Measurements from ENCODE around the gene PRKCA. TPM values are rescaled to one million over a fixed set of nuclear protein-coding genes. Genes with fewer than 3 reads are reported as not detected.

PRKCA gene
- total RNA-seq, 2 donors from 2014 or later, result 104 to 119 TPM

GRCh38 chr17:66629762-66630161 lies 327.3 kb downstream of the PRKCA start:
- DNase-seq (ENCODE audit: low spot score in 2 of 2) (no peak), ATAC-seq (no peak)
- H3K9me3 Mint-ChIP-seq, result no peaks in the 10 kb centered on the region
- H3K36me3 Mint-ChIP-seq, result peaks cover 0 to 3% of the 10 kb centered on the region in 2 donors
- H3K27ac Mint-ChIP-seq, result no peak overlapping the region

DNA sequence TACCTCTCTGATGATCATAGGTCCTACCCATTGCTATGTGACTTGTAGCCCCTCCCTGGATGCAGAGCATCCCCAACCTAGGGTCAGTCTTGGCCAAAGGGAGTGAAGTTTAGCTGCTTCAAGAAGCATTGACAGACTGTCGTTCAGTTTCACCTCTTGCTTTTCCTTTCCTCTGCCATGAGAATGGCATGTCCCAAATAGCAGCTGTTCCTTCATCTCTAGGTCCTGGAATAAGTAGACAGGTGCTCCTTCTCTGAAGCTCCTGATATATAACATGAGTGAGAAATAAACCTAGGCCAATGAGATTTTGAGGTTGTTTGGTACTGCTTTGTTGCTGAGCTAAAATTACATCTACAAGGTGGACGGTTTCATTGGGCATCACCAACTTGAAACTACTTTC lies 328.0 kb downstream of the PRKCA start:
- ATAC-seq (no peak), DNase-seq (ENCODE audit: low spot score in 2 of 2) (no peak)
- peaks cover 0 to 5% of the 10 kb centered on the region in 2 donors for H3K36me3 Mint-ChIP-seq
- no peaks in the 10 kb centered on the region for H3K9me3 Mint-ChIP-seq
- H3K27ac Mint-ChIP-seq, result no peak overlapping the region

- Mint-ChIP-seq H3K9me3 (no peaks in the 10 kb centered on the region), H3K36me3 (peaks cover 0 to 5% of the 10 kb centered on the region in 2 donors), H3K27ac (no peak overlapping the region)
- no peak for DNase-seq (ENCODE audit: low spot score in 2 of 2)
- ATAC-seq, result no peak
Measured at GRCh38 chr17:66630828-66631472, 328.5 kb downstream of the PRKCA start.

DNA sequence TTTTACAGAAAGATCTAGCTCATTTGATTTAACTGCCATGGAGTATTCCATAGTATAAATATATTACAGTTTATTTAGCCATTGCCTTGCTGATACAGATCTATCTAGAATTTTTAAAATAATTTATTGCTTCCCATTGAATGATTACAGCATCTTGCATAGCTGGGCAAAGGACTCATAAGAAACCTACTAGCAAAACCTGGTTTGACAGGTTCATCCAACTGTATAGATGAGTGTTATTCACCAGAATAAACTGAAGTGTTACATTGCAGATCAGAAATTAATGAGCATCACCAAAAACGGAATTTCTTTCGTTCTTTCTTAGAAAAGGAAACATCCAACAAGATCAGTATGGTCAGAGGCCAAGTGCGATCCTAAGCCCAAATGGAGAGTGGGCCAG lies 330.3 kb downstream of the PRKCA start:
- ATAC-seq, result peak in 1 of 2 donors; percentile 1
- Mint-ChIP-seq H3K27ac (peak overlapping the region; percentile 65 to 91), H3K9me3 (no peaks in the 10 kb centered on the region)

DNA sequence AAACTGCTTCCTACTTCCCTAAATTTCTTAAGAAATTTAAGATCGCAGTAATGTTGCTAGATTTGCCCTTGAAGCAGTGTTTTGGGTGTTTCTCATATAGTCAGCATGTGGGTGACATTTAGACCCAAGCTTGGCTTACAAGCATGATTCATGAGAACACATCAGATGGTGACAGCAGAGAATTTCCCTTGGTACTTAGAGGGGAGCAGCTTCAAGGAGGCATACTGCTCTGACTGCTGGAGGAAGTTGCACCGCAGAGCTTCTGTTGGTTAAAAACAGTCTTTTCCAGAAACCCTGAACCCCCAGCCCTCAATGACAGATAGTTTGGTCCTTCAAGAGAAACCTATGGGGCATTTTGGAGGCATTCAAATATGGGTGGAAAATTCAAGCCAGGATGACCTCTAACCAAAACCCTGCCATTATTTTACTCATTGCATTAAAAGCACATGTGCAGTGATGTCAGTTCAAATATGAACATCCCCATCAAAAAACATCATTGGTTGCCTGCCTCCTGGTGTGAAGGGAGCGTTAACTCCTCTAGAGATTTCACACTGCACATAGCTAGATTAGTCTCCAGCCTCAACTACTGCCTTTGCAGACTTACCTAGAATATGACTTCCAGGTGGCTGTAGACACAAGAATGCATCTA lies 331.0 kb downstream of the PRKCA start:
- DNase-seq (ENCODE audit: low spot score in 2 of 2), result peak; percentile 44 to 71
- Mint-ChIP-seq H3K9me3 (no peaks in the 10 kb centered on the region), H3K36me3 (peaks cover 0 to 5% of the 10 kb centered on the region in 2 donors), H3K27ac (peak overlapping the region; percentile 88 to 91)
- ATAC-seq, result peak; percentile 96 to 99

More for the DNA sequence above, 330.3 kb downstream of the PRKCA start:
- H3K36me3 Mint-ChIP-seq, result peaks cover 0 to 5% of the 10 kb centered on the region in 2 donors
- no peak for DNase-seq (ENCODE audit: low spot score in 2 of 2)

DNA sequence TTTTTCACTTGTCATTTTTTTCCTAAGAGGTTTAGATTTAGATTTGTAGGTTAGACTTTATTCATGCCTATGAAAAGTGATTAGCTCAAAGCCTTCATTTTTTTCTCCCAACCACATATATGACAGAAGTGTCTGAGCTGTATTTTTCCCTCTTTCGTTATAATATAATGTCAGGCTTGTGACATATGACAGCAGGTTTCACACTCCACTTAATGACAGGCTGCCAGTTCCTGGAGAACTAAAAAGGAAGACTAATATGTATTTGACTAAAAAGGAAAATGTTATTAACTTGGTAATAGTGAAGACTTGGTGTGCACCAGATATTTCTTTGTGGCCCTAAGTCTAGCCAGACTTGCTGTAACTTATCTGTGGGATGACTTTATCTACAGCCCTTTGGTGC lies 331.8 kb downstream of the PRKCA start:
- no peak for ATAC-seq
- Mint-ChIP-seq H3K9me3 (no peaks in the 10 kb centered on the region), H3K36me3 (peaks cover 0 to 5% of the 10 kb centered on the region in 2 donors), H3K27ac (peak overlapping the region in 1 of 2 donors; percentile 91)
- DNase-seq (ENCODE audit: low spot score in 2 of 2), result no peak

GRCh38 chr17:66635386-66636045 lies 333.1 kb downstream of the PRKCA start:
- Mint-ChIP-seq H3K36me3 (peaks cover 0 to 5% of the 10 kb centered on the region in 2 donors), H3K9me3 (no peaks in the 10 kb centered on the region), H3K27ac (peak overlapping the region in 1 of 2 donors; percentile 91)
- no peak for ATAC-seq
- no peak for DNase-seq (ENCODE audit: low spot score in 2 of 2)

DNA sequence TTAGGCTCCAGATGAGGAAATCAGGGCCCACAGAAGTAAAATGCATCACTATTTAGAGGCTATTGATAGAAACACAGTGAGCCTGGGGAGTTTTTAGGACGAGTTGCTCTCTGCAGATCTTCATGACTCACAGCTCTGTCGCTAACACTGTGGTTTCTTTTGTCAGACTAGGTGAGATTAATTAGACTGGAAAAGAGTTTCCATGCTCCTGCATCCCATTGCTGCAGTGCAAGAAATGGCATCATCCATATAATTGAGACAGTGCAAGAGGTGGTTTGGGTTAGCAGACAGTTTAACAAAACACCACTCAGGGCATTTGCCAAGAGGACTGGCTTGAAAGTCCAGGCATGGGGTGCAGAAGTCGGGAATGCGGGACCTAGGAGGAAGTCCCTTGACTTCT lies 333.7 kb downstream of the PRKCA start:
- peaks cover 0 to 5% of the 10 kb centered on the region in 2 donors for H3K36me3 Mint-ChIP-seq
- ATAC-seq (peak; percentile 10 to 30), DNase-seq (ENCODE audit: low spot score in 2 of 2) (no peak)
- H3K9me3 Mint-ChIP-seq, result no peaks in the 10 kb centered on the region
- peak overlapping the region in 1 of 2 donors; percentile 45 for H3K27ac Mint-ChIP-seq

DNA sequence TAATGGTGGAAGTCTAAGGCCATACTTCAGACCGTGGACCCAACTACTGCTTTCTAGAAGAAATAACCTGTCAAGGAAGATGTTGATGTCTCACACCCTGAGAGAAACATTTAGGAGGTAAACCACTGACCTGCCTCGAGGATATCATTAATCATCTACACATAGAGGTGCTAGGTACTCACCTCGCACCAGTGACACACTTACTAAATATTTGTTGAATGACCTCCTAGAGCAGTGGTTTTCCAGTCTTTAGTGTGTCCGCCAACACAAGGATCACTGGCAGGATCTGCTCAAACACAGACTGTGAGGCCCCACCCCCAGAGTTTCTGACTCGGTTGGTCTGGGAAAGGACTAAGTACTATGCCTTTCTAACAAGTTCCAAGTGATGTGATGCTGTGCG lies 335.1 kb downstream of the PRKCA start:
- Mint-ChIP-seq H3K27ac (no peak overlapping the region), H3K36me3 (peaks cover 5 to 12% of the 10 kb centered on the region in 2 donors), H3K9me3 (no peaks in the 10 kb centered on the region)
- ATAC-seq, result no peak
- DNase-seq (ENCODE audit: low spot score in 2 of 2), result no peak

GRCh38 chr17:66638707-66639479 lies 336.5 kb downstream of the PRKCA start:
- peak in 1 of 2 donors; percentile 30 for ATAC-seq
- Mint-ChIP-seq H3K36me3 (peaks cover 8 to 12% of the 10 kb centered on the region in 2 donors), H3K27ac (peak overlapping the region in 1 of 2 donors; percentile 53), H3K9me3 (no peaks in the 10 kb centered on the region)
- peak in 1 of 2 donors; percentile 10 for DNase-seq (ENCODE audit: low spot score in 2 of 2)

- Mint-ChIP-seq H3K9me3 (no peaks in the 10 kb centered on the region), H3K36me3 (peaks cover 11 to 12% of the 10 kb centered on the region in 2 donors), H3K27ac (peak overlapping the region; percentile 19 to 23)
- ATAC-seq, result no peak
- DNase-seq (ENCODE audit: low spot score in 2 of 2), result no peak
Measured at GRCh38 chr17:66643815-66644710, 341.6 kb downstream of the PRKCA start.

- Mint-ChIP-seq H3K27ac (no peak overlapping the region), H3K9me3 (no peaks in the 10 kb centered on the region), H3K36me3 (peaks cover 15 to 17% of the 10 kb centered on the region in 2 donors)
- ATAC-seq (no peak), DNase-seq (ENCODE audit: low spot score in 2 of 2) (no peak)
Measured at GRCh38 chr17:66645259-66645658, 342.8 kb downstream of the PRKCA start.

DNA sequence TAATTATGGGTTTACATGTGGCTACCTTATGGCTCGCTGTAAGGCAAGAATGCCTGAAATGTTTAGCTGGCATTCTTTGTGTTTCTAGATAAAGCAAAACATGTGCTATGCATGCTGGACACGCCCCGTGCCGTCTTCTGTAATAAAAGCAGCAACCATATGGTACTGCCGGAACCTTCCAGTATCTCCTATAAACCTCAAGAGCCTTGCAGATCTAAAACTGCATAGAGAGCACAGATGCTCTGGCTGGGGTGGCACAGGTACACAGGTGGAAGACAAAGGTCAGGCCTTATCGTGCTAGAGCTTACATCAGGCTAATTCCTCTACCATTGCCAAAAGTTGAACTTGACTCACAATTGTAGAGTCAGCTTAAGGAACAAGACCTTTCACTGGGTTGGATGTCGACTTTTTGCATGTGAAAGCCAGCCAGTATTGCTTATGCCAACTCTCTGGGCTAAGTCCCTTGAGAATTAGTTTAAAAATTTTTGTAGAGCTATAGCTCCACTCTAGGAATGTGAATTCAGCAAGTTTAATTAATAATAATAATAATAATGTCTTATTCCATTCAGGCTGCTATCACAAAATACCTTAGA lies 345.1 kb downstream of the PRKCA start:
- DNase-seq (ENCODE audit: low spot score in 2 of 2) (no peak), ATAC-seq (no peak)
- Mint-ChIP-seq H3K36me3 (peaks cover 24 to 27% of the 10 kb centered on the region in 2 donors), H3K9me3 (no peaks in the 10 kb centered on the region), H3K27ac (no peak overlapping the region)

- H3K36me3 Mint-ChIP-seq, result peaks cover 35 to 49% of the 10 kb centered on the region in 2 donors
Measured at GRCh38 chr17:66649818-66650543, 347.6 kb downstream of the PRKCA start.

GRCh38 chr17:66650544-66650877 lies 348.1 kb downstream of the PRKCA start:
- peaks cover 36 to 54% of the 10 kb centered on the region in 2 donors for H3K36me3 Mint-ChIP-seq
- H3K27ac Mint-ChIP-seq, result peak overlapping the region; percentile 30 to 86
- peaks cover 0 to 9% of the 10 kb centered on the region in 2 donors for H3K9me3 Mint-ChIP-seq
- DNase-seq (ENCODE audit: low spot score in 2 of 2) (no peak), ATAC-seq (no peak)

More at GRCh38 chr17:66649818-66650543, 347.6 kb downstream of the PRKCA start:
- DNase-seq (ENCODE audit: low spot score in 2 of 2) (no peak), ATAC-seq (no peak)
- Mint-ChIP-seq H3K27ac (peak overlapping the region in 1 of 2 donors; percentile 17), H3K9me3 (peaks cover 0 to 3% of the 10 kb centered on the region in 2 donors)
